ENCODE measurements around the gene EFCAB12.

GRCh38 chr3:129403450-129403849 is 25.0 kb downstream of the EFCAB12 start:
- TF ChIP-seq ELK1 (IDR thresholded peaks at IDR 0.05; ENCODE audit: low read depth, low read length) (no peak), CTCF (IDR thresholded peaks at IDR 0.05 in 2 of 3, conservative IDR thresholded peaks at IDR 0.05 in 1 of 3; ENCODE audit: control insufficient read depth in 2 of 3, extremely low read depth in 1 of 3, insufficient read depth in 1 of 3, low read depth in 3 of 3, low read length in 3 of 3) (no peak), E2F4 (IDR thresholded peaks at IDR 0.05; ENCODE audit: low read depth, low read length) (no peak), SPI1 (IDR thresholded peaks at IDR 0.05; ENCODE audit: borderline replicate concordance, insufficient read depth, low read depth, low read length) (no peak), EP300 (IDR thresholded peaks at IDR 0.05; ENCODE audit: borderline replicate concordance in 1 of 2, control insufficient read depth in 1 of 2, low read depth in 2 of 2, low read length in 2 of 2) (no peak)

Measured in GM12878 (cell line).